ENCODE results near the gene MGRN1. TPM values are rescaled to one million over a fixed set of nuclear protein-coding genes. Genes with fewer than 3 reads are reported as not detected.

Gene MGRN1
- total RNA-seq, 6 experiments from 2014 or later: 65.8 to 81.6 (median 69.1) TPM

GRCh38 chr16:4692460-4693295 lies 68.1 kb downstream of the MGRN1 start:
- H3K36me3 Mint-ChIP-seq (ENCODE audit: low read depth): no peaks in the 10 kb centered on the region; the same call in 1 of the 2 replicates
- H3K4me3 Mint-ChIP-seq: peak overlapping the region; percentile 90
- peak overlapping the region; percentile 65 for H3K27ac Mint-ChIP-seq
- TF ChIP-seq, protein P1, sequence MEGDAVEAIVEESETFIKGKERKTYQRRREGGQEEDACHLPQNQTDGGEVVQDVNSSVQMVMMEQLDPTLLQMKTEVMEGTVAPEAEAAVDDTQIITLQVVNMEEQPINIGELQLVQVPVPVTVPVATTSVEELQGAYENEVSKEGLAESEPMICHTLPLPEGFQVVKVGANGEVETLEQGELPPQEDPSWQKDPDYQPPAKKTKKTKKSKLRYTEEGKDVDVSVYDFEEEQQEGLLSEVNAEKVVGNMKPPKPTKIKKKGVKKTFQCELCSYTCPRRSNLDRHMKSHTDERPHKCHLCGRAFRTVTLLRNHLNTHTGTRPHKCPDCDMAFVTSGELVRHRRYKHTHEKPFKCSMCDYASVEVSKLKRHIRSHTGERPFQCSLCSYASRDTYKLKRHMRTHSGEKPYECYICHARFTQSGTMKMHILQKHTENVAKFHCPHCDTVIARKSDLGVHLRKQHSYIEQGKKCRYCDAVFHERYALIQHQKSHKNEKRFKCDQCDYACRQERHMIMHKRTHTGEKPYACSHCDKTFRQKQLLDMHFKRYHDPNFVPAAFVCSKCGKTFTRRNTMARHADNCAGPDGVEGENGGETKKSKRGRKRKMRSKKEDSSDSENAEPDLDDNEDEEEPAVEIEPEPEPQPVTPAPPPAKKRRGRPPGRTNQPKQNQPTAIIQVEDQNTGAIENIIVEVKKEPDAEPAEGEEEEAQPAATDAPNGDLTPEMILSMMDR (IDR thresholded peaks at IDR 0.05): no peak
- no peaks in the 10 kb centered on the region for H3K9me3 Mint-ChIP-seq
- H3K27me3 Mint-ChIP-seq (ENCODE audit: insufficient read depth): peaks cover 9% of the 10 kb centered on the region
- DNase-seq: no peak
- peaks cover 16% of the 10 kb centered on the region for H3K4me1 Mint-ChIP-seq (ENCODE audit: low read depth)

GRCh38 chr16:4693296-4693955 lies 68.8 kb downstream of the MGRN1 start, which contains the start of gene NUDT16L1:
NUDT16L1 (plus strand) TSS chr16:4693562; CDS start chr16:4693727, 165 bp downstream.
- peak; percentile 92 for DNase-seq
- peaks cover 16% of the 10 kb centered on the region for H3K4me1 Mint-ChIP-seq (ENCODE audit: low read depth)
- H3K9me3 Mint-ChIP-seq: no peaks in the 10 kb centered on the region
- H3K27me3 Mint-ChIP-seq (ENCODE audit: insufficient read depth): peaks cover 9% of the 10 kb centered on the region
- TF ChIP-seq, protein P1 (IDR thresholded peaks at IDR 0.05): peak; percentile 64
- H3K36me3 Mint-ChIP-seq (ENCODE audit: low read depth): no peaks in the 10 kb centered on the region; the same call in 1 of the 2 replicates
- H3K4me3 Mint-ChIP-seq: peak within 1 kb of the TSS; percentile 90
- H3K27ac Mint-ChIP-seq: peak within 1 kb of the TSS; percentile 83

GRCh38 chr16:4693956-4694641 lies 69.5 kb downstream of the MGRN1 start:
- H3K9me3 Mint-ChIP-seq: no peaks in the 10 kb centered on the region
- peak overlapping the region; percentile 90 for H3K4me3 Mint-ChIP-seq
- peak; percentile 25 for DNase-seq
- H3K4me1 Mint-ChIP-seq (ENCODE audit: low read depth): peaks cover 16% of the 10 kb centered on the region
- TF ChIP-seq, protein P1 (IDR thresholded peaks at IDR 0.05): no peak
- peaks cover 9% of the 10 kb centered on the region for H3K27me3 Mint-ChIP-seq (ENCODE audit: insufficient read depth)
- H3K36me3 Mint-ChIP-seq (ENCODE audit: low read depth): no peaks in the 10 kb centered on the region; the same call in 1 of the 2 replicates
- H3K27ac Mint-ChIP-seq: peak overlapping the region; percentile 83

GRCh38 chr16:4694642-4695451 lies 70.2 kb downstream of the MGRN1 start:
- peaks cover 9% of the 10 kb centered on the region for H3K27me3 Mint-ChIP-seq (ENCODE audit: insufficient read depth)
- H3K36me3 Mint-ChIP-seq (ENCODE audit: low read depth): peaks cover 7% of the 10 kb centered on the region
- H3K4me1 Mint-ChIP-seq (ENCODE audit: low read depth): peaks cover 16% of the 10 kb centered on the region
- H3K27ac Mint-ChIP-seq: peak overlapping the region; percentile 83
- TF ChIP-seq, protein P1 (IDR thresholded peaks at IDR 0.05): peak; percentile 60; the same call in 1 of the 2 replicates
- H3K4me3 Mint-ChIP-seq: peak overlapping the region; percentile 90
- DNase-seq: peak; percentile 32
- H3K9me3 Mint-ChIP-seq: no peaks in the 10 kb centered on the region
